Putamen (tissue), 1 donor: Measurements from ENCODE around the gene CFAP251.
A peak's percentile ranks its signal among the peaks of the same experiment; 100 is the strongest.
"Not testable (repeated sequence)": the region's sequence is repeated elsewhere in the genome, so short reads cannot be mapped to it uniquely, and the experiment has no call there.

Source experiments
- DNase-seq: peaks from one replicate; pipeline ENCODE4 v3.0.0-alpha.2; 2016; ENCODE audit warnings: low spot score

Gene CFAP251

GRCh38 chr12:122026706-122027333 lies 108.4 kb downstream of the CFAP251 start:
- DNase-seq, result no peak

DNA sequence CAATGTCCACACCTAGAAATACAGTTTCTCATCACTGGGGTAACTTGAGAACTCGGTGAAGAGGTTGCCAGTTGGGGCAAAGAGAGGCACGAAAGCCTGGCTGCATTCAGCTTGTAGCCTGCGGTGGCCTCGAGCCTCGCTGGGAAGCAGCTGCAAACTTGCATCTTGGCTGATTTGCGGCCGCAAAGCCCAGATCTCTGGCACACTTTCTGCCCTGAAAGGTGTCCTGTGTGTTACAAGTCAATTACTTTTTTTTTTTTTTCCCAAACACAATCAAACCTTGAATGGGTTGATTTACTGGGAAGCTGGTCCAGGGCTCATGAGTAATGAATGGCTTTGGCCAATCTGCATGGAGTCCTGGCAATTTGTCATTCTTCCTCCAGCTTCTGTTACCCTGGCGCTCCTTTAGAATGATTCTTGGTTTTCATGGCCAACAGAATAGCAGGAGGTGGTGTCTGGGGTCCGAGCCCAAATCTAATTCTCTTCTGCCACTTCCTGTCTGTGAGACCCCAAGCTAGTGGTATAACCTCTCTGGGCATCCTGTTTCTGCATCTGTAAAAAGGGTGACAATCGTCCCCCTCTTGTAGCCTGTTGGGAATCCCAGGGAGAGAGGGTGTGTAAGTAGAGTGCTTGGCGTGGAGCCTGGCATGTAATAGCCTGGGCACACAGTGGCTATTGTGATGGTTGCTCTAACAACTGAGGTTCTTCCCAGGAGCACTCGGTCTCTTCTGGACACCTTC lies 109.9 kb downstream of the CFAP251 start:
- DNase-seq, result peak; percentile 32

- DNase-seq, result no peak
Measured at GRCh38 chr12:122028905-122029560, 110.6 kb downstream of the CFAP251 start.

GRCh38 chr12:122029620-122030423 lies 111.4 kb downstream of the CFAP251 start:
- DNase-seq, result no peak

DNA sequence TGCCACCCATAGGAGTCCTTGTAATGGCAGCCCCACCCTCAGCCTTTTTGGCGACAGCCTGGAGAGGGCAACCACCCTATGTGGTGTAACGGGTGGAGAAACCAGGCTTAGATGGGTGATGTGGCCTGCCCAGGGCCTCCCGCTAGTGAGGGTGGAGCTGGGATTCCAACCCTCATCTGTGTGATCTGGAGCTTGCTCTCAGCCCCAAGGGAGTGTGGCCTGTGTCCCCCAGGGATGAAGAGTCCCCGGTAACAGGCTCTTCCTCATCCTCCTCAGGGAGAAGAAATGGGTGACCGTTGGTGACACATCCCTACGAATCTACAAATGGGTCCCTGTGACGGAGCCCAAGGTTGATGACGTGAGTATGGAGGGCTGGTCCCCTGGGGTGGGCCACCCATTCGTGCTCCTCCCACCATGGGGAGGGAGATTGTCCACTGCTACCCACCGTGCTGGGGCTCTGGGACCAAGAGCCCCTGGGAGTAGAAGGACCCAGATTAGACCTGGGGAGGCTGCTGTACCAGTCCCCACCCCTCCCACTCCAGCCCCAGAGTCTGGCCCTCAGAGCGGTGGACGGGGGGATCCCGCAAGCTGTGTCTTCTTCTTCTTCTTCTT lies 112.1 kb downstream of the CFAP251 start:
- no peak for DNase-seq

DNA sequence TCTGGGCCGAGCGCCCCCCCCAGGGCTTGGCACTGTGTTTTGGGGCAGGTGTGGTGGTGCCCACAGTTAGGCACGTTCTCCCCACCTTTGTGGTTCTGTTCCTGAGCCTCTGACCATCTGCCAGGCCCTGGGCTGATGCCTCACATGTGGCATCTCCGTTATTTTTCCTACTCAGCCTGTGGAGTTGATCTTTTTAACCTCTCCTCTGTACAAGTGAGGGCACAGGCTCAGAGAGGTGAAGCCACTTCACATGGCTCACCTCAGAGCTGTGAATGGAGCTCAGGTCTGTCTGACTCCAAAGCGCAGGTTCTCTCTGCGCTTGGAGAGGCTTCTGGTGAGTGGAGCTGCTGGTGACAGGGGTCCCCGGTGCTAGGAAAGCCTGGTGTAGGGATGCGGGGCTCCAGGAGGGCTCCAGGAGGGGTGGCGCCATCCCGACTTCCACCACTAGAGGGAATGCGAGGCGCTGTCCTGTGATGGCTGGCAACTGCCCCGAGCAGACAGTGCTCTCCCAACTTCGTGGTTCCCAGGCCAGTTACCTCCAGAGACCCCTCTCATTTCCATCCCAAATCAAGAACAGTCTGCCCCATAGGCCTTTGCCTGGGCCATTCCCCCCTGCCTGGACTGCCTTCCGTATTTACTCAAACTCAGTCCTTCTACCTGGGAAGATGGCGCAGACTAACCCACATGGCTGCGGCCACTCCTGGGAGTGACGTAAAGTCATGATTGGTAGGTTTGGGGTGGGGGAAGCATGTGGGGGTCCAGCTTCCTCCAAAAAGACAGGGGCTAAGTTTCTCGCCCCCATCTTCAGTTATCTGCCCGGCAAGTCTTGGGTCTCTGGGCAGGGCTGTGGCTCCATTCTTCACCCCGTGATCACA lies 113.2 kb downstream of the CFAP251 start:
- DNase-seq, result no peak

GRCh38 chr12:122032580-122032979 lies 114.2 kb downstream of the CFAP251 start:
- no peak for DNase-seq

DNA sequence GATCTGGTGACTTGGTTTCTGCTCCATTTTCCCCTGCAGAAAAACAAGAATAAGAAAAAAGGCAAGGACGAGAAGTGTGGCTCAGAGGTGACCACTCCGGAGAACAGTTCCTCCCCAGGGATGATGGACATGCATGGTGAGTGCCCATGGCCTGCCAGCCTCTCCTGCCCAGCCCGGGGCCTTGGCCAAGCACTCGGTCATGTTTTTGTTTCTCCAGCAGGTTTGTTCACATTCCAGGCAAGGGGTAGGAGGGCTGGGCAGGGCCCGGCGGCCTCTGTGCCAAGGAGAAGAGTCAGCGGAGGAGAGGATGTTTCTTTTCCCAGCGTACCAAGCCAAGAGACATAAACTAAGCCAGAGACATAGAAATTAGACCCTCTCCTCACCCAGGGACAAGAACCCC lies 116.9 kb downstream of the CFAP251 start:
- no peak for DNase-seq

DNA sequence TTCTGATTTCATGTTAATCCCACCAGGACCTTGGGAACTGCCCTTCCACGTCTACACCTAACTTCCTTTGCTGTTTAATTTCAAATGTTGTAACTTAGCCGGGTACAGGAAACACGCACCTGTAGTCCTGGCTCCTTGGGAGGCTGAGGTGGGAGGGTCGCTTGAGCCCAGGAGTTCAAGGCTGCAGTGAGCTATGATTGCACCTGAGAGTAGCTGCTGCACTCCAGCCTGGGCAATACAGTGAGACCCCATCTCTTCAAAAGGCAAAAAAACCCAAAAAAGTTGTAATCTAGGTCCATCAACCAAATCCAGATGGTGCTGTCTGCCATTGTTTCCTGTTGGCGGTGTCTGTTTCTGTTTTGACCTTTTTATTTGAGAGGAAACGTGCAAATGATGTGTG lies 117.8 kb downstream of the CFAP251 start:
- no peak for DNase-seq

DNA sequence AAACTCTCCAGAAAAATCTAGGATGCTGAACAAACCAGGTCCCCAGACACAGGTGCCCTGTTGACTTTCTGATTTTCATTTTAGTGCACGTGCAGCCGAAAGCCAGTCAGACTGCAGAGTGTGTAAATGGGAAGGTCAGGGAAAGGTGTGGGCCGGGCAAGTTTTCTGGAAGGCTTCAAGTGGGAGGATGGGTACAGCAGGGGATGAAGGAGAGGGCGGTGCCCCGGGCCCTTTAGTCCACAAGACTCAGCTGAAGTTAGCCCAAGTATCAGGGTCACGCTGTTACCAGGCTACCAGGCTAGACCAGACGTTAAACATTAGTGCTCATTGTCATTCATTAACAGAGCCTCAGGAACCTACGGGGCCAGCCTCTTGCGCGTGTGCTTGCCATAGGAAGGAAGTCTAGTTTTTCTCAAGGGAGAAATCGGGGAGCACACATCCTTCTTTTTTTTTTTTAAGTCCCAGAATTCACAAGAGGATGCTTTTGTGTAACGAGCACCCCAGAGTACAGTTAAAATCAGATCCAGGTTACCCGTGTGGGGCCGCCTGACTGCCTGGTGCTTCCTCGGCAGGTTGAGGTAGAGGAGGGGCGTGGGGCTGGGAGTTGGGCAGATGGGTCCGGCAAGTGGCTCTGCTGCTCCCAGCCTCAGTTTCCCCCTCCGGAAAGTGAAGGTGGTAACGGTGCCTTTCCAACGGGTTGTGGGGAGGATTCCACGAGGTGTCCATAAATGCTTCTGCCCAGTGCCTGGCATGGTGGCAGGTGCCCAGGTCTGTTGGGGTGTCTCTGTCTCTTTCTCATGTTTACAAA lies 122.4 kb downstream of the CFAP251 start:
- no peak for DNase-seq

- DNase-seq, result not testable (repeated sequence)
Measured at GRCh38 chr12:122041458-122041857, 123.1 kb downstream of the CFAP251 start.

DNA sequence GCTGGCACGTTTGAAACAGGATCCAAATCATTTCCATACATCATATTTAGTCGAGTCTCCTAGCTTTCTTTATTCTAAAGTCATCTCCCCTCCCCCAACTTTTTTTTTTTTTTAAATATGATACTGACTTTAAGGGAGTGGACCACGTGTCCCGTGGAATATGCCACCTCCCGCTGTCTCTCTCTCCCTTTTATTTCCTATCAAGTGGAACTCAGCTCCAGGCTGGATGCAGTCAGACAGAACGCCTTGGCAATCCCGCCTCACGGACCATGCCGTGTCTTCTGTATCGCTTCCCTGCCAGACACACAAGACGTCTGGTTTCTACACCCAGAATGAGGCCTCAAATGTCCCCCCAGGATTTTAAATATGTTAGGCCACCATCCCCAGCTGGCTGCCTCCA lies 124.5 kb downstream of the CFAP251 start:
- DNase-seq, result no peak

GRCh38 chr12:122043476-122043875 lies 125.1 kb downstream of the CFAP251 start:
- DNase-seq, result no peak

DNA sequence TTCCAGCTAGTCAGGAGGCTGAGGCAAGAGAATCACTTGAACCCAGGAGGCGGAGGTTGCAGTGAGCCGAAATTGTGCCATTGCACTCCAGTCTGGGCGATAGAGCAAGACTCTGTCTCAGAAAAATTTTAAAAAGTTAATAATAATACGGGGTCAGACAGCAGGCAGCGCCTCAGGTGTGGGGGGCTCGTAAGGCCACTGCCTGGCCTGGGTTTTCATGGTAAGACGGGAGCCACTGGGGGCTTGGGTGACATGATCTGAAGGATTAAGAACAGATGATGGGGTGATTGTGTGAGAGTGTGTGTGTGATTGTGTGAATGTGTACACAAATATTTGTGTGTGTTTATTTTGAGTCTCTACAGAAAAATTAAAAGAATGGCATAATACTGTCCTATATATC lies 126.9 kb downstream of the CFAP251 start:
- no peak for DNase-seq

- DNase-seq, result no peak
Measured at GRCh38 chr12:122046145-122046544, 127.8 kb downstream of the CFAP251 start.

DNA sequence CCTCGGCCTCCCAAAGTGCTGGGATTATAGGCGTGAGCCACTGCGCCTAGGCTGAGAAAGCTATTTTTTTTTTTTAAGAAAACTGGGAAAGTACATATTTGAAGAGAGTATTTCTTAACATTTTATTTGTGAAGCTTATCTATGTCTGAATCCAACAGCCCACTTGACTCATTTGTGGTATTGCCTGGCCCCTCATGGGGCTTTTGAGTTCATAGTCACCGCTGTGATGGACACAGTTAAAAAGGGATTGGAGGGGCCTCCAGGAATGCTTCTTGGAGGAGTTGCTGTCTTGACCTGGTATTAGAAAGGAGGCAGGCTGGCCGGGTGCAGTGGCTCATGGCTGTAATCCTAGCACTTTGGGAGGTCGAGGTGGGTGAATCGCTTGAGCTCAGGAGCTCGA lies 129.8 kb downstream of the CFAP251 start:
- no peak for DNase-seq

DNA sequence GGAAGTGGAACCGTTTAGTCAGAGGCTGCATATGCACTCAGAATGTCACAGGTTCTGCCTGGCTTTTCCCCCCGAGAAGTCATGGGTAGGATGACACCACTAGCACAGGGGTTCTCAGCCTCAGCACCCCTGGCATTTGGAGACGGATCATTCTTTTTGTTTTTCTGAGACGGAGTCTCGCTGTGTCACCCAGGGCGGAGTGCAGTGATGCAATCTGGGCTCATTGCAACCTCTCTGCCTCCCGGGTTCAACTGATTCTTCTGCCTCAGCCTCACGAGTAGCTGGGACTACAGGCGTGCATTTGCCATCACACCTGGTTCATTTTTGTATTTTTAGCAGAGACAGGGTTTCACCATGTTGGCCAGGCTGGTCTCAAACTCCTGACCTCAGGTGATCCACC lies 131.4 kb downstream of the CFAP251 start:
- DNase-seq, result no peak

DNA sequence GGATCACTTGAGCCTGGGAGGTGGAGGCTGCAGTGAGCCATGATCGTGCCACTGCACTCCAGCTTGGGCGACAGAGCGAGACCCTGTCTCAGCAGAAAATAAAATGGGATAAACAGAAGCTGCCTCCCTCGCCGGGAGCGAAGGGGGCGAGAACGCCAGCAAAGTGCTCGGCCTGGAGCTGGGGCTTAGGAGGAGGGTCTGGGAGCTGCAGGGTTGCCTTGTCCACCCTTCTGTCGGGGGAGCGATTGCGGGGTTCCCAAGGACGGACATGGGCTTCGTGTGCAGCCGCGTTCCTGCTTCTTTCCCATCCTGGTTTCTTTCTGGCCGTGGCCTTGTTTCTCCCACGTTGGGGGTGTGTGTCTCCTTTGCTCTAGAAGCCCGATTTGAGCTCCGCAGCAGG lies 132.3 kb downstream of the CFAP251 start:
- DNase-seq, result no peak

GRCh38 chr12:122051231-122051876 lies 133.0 kb downstream of the CFAP251 start:
- no peak for DNase-seq

DNA sequence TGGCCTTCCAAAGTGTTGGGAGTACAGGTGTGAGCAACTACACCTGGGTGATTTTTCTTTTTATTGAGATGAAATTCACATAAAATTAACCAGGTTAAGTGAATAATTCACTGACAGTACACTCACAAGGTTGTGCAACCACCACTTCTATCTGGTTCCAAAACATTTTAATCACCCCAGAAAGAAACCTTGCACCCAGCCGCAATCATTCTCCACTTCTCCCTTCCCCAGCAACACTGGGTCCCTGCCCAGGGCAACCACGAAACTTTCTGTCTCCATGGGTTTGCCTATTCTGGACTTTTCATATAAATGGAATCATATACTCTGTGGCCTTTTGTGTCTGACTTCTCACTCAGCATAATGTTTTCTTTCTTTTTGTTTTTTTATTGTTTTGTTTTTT lies 133.9 kb downstream of the CFAP251 start:
- no peak for DNase-seq
